Astrocyte of the cerebellum (primary cell): ENCODE data around the gene POGLUT3.
A peak's percentile ranks its signal among the peaks of the same experiment; 100 is the strongest.

Source experiments
- DNase-seq: peaks from one replicate; pipeline ENCODE4 v3.0.0-alpha.2; 2011; ENCODE audit warnings: low read depth
- H3K4me3 ChIP-seq: 2 replicates; pipeline ENCODE4 v1.5.1; 2011; ENCODE audit warnings: mild to moderate bottlenecking, low read depth, low read length, moderate library complexity
- in situ Hi-C: cut with HindIII; loops from 2 replicates; pipeline ENCODE4 v1.10.0; 2017; ENCODE audit warnings: low sequenced_read_pairs
- TF ChIP-seq, protein P1 (sequence below): IDR thresholded peaks from 2 replicates; pipeline ENCODE4 v1.5.1; 2012; ENCODE audit warnings: low read length, low read depth, moderate library complexity, mild to moderate bottlenecking; ENCODE audit errors: missing control alignments

Gene POGLUT3

DNA sequence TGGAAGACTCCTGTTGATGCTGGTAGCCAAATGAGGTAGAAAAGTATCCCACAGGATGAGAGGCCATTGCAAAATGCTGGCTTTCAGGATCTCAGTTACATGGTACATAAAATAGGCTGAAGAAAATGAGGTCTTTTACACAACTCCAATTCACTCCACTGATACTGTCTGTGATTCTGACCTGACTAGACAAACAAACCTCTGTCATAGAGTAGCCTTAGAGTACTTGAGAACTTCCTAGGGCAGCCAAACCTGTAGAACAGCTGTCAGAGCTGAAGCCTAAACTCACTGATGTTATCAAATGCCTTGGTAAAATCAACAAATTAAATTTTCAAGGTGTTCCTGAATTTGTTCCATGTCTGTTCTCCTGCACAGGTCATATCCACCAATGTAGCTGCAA, 26.2 kb upstream of the POGLUT3 start:
- TF ChIP-seq, protein P1, sequence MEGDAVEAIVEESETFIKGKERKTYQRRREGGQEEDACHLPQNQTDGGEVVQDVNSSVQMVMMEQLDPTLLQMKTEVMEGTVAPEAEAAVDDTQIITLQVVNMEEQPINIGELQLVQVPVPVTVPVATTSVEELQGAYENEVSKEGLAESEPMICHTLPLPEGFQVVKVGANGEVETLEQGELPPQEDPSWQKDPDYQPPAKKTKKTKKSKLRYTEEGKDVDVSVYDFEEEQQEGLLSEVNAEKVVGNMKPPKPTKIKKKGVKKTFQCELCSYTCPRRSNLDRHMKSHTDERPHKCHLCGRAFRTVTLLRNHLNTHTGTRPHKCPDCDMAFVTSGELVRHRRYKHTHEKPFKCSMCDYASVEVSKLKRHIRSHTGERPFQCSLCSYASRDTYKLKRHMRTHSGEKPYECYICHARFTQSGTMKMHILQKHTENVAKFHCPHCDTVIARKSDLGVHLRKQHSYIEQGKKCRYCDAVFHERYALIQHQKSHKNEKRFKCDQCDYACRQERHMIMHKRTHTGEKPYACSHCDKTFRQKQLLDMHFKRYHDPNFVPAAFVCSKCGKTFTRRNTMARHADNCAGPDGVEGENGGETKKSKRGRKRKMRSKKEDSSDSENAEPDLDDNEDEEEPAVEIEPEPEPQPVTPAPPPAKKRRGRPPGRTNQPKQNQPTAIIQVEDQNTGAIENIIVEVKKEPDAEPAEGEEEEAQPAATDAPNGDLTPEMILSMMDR = no peak
- in situ Hi-C loops = no loop called here
- no peak for DNase-seq
- H3K4me3 ChIP-seq = no peak overlapping the region

DNA sequence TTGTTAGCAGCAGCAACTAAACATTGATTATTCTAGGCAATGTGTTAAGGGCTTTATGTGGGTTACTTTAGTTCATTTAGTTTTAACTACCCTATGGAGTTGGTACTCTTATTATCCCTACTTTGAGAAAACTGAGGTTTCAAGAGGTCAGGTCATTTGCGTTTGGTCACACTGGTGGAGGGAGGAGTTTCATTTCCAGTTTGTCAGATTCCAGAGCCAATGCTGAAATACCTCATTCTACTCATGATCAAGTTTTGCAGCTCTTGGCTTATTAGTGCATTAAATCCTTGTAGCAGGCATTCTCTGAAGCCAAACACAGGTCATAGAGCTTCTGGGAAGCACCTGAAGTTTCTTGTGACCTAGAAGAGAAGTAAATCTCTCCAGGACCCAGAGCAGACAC, 24.1 kb upstream of the POGLUT3 start:
- TF ChIP-seq, protein P1 = no peak
- DNase-seq = no peak
- in situ Hi-C loops = no loop called here
- H3K4me3 ChIP-seq = no peak overlapping the region

DNA sequence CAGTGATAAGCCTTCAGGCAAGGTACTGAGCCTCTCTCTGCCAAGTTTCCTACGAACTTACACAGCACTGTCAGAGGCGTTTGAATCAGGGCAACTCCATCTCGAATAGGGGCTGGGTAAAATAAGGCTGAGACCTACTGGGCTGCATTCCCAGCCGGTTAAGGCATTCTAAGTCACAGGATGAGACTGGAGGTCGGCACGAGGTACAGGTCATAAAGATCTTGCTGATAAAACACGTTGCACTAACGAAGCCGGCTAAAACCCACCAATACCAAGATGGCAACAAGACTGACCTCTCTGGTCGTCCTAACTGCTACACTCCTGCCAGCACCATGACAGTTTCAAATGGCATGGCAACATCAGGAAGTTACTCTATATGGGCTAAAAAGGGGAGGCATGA, 20.4 kb upstream of the POGLUT3 start:
- no peak for DNase-seq
- TF ChIP-seq, protein P1 = no peak
- H3K4me3 ChIP-seq = no peak overlapping the region
- in situ Hi-C loops = no loop called here

DNA sequence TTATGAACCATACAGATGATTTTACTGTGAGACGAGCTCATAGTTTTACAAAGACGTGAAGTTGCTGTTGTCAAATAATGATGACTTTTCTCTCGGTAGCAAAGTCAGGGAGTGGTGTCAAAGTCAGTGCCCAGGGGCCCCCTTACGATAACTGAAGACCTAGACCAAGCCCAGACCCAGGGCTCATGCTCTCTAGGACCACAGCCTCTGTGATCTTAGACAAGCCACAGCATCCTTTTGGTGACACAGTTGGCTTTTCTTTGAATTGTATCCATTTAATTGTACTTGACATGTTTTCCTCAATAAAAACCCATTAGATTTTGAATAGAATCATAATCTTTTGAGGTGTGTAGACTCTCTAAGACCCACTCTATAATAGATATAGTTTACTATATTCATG, 17.9 kb upstream of the POGLUT3 start:
- no peak overlapping the region for H3K4me3 ChIP-seq
- in situ Hi-C loops = no loop called here
- TF ChIP-seq, protein P1 = no peak
- no peak for DNase-seq

DNA sequence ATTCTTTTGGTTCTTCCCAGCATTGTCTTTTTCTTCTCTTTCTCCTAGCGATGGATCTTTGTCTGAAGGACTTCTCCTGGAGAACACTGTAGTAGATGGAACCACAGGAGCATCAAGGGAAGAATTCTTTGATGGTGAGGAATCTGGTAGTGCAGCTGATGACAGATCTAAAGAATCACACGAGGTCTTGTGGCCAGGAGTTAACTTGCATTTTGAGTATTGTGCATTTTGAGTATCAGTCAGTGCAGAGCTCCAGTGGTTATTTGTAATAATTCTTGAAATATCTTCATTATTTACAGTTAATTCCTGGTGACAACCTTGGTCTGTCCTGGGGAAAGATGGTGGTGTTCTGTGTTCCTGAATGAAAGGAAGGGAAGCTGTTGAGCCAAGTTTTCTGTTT, 14.5 kb upstream of the POGLUT3 start:
- no peak for DNase-seq
- in situ Hi-C loops = no loop called here
- TF ChIP-seq, protein P1 = no peak
- no peak overlapping the region for H3K4me3 ChIP-seq

DNA sequence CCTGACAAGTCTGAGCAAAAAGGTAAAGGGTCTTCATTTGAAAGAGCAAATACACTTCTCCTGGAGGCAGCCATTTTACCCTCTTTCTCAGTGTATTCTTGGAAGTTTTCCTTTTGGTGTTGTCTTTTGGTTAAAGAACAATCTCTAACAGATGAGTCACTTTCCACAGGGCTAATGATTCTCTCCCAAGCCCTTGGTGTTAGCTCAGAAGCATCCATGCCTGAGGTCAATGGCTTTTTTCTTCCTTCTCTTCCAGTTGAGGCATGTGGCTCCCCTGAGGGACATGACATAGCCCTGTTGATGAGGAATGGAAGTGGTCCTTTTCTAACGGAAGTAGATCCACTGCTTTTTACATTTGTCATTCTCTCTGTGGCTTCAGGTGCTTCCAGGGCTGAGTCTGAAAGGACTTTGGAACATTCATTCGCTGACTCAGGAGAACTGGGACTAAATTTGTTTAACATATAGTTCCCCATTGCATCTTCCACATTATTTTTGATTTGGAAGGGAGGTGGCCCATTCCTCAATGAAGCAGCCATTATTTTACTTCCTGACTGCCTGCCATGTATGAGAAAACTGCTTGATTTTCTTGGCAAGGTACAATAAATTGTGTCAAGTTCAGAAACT, 13.8 kb upstream of the POGLUT3 start:
- DNase-seq = peak; percentile 73
- in situ Hi-C loops = no loop called here
- H3K4me3 ChIP-seq = no peak overlapping the region
- TF ChIP-seq, protein P1 = no peak
